Lower lobe of right lung (tissue), 2 donors: ENCODE results near the gene SMIM7. TPM values are rescaled to one million over a fixed set of nuclear protein-coding genes. Genes with fewer than 3 reads are reported as not detected.

Experiments used
- ATAC-seq, 2 donors: fragments of 200-7000 bp; cut with Tn5 transposase; one replicate each; pipeline ENCODE4 v1.9.1; 2020 to 2022; ENCODE audit warnings: mild to moderate bottlenecking in 2 of 2, moderate library complexity in 2 of 2
- DNase-seq: peaks from one replicate; pipeline ENCODE4 v3.0.0-alpha.2; 2020
- H3K27ac ChIP-seq: fragments of 200-600 bp; one replicate; pipeline ENCODE4 v1.8.0; 2022
- H3K27me3 ChIP-seq: fragments of 200-600 bp; one replicate; pipeline ENCODE4 v1.8.0; 2022; ENCODE audit warnings: low read depth
- H3K36me3 ChIP-seq: fragments of 200-600 bp; one replicate; pipeline ENCODE4 v1.8.0; 2022; ENCODE audit warnings: mild to moderate bottlenecking
- H3K4me1 ChIP-seq: fragments of 200-600 bp; one replicate; pipeline ENCODE4 v1.8.0; 2022
- H3K4me3 ChIP-seq: fragments of 200-600 bp; one replicate; pipeline ENCODE4 v1.8.0; 2022; ENCODE audit warnings: mild to moderate bottlenecking
- H3K9me3 ChIP-seq: fragments of 200-600 bp; one replicate; pipeline ENCODE4 v1.8.0; 2022
- intact Hi-C: fragments of 100-400 bp; cut with DNase I; formaldehyde crosslinking; loops from one replicate; pipeline ENCODE4 v1.11.0; 2022
- total RNA-seq: library from RNA; stranded (reverse); fragmentation: NEBNext Ultra II Directional; extraction: Animal tissue kit (Norgen Biotek cat#: 25700); gene quantifications from one replicate; pipeline ENCODE4 v1.2.1, GENCODE V29; 2021
- TF ChIP-seq, protein P1 (sequence below): fragments of 200-600 bp; IDR thresholded peaks from one replicate; pipeline ENCODE4 v1.8.0; 2022; ENCODE audit warnings: antibody characterized with exemption, mild to moderate bottlenecking
- donor health status: DM: no; HTN: yes; CAD: no; lungs with severe emphysema.

Gene SMIM7
- total RNA-seq, 1 donor from 2014 or later: 70.5 TPM

DNA sequence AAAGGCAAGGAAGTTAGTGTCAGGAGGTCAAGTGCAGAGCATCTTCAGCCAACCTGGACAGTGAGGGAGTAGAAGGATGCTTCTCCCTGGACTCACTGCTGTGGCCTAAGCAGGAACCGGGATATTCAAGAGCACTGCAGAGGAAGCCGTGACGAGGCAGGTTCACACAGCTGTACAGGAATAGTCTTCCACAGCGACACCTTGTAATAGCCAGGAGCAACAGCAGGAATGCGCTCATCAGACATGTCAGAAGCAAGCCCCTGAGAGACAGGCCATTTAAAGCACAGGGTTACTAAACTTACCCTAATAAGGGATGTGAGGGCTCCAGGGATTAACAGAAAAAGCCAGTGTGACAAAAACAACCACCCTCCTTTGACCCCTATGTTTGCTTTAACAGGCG, 28.5 kb downstream of the SMIM7 start:
- intact Hi-C loops: no loop called here
- Histone ChIP-seq H3K36me3 (peaks cover 52% of the 10 kb centered on the region), H3K4me1 (peaks cover 21% of the 10 kb centered on the region), H3K9me3 (no peaks in the 10 kb centered on the region), H3K4me3 (no peak overlapping the region), H3K27me3 (no peaks in the 10 kb centered on the region), H3K27ac (no peak overlapping the region)
- TF ChIP-seq, protein P1, sequence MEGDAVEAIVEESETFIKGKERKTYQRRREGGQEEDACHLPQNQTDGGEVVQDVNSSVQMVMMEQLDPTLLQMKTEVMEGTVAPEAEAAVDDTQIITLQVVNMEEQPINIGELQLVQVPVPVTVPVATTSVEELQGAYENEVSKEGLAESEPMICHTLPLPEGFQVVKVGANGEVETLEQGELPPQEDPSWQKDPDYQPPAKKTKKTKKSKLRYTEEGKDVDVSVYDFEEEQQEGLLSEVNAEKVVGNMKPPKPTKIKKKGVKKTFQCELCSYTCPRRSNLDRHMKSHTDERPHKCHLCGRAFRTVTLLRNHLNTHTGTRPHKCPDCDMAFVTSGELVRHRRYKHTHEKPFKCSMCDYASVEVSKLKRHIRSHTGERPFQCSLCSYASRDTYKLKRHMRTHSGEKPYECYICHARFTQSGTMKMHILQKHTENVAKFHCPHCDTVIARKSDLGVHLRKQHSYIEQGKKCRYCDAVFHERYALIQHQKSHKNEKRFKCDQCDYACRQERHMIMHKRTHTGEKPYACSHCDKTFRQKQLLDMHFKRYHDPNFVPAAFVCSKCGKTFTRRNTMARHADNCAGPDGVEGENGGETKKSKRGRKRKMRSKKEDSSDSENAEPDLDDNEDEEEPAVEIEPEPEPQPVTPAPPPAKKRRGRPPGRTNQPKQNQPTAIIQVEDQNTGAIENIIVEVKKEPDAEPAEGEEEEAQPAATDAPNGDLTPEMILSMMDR: no peak
- ATAC-seq (no peak), DNase-seq (no peak)

DNA sequence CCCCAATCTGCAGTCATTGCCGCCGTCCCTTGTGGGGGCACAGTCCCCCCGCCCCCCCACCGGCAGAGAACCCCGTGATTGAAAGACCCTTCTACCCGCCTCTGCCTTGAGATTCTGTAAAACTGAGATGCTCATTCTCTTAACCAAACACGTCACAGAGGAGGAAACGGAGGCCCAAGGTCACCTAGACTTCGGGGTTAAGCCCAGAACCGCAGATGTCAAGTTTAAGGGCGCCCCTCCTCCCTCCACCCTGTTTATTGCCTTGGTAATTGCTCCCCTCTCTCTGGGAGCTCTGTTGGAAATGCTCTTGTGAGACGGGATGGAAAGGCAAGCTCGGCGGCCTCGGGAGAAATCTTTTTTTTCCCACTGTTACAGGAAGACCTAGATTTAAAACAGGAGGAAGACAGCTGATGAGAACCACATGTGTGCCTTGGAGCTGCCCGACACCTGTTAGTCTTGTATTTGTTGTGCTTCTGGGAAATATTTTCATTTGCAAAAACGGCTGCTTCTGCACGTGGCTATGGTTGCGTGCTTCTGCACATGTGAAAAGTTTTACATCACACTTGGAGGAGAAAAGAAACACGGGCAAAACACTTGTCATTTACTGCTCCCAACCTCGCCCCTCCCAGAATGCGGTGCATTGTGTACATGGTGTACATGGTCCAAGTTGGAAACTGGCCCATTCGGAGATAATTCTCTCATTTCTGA, 30.8 kb downstream of the SMIM7 start:
- Histone ChIP-seq H3K4me1 (peaks cover 42% of the 10 kb centered on the region), H3K9me3 (no peaks in the 10 kb centered on the region), H3K27ac (peak overlapping the region; percentile 95), H3K4me3 (peak overlapping the region; percentile 95), H3K36me3 (peaks cover 36% of the 10 kb centered on the region), H3K27me3 (no peaks in the 10 kb centered on the region)
- ATAC-seq: no peak
- intact Hi-C loops: no loop called here
- DNase-seq: no peak
- TF ChIP-seq, protein P1: no peak

DNA sequence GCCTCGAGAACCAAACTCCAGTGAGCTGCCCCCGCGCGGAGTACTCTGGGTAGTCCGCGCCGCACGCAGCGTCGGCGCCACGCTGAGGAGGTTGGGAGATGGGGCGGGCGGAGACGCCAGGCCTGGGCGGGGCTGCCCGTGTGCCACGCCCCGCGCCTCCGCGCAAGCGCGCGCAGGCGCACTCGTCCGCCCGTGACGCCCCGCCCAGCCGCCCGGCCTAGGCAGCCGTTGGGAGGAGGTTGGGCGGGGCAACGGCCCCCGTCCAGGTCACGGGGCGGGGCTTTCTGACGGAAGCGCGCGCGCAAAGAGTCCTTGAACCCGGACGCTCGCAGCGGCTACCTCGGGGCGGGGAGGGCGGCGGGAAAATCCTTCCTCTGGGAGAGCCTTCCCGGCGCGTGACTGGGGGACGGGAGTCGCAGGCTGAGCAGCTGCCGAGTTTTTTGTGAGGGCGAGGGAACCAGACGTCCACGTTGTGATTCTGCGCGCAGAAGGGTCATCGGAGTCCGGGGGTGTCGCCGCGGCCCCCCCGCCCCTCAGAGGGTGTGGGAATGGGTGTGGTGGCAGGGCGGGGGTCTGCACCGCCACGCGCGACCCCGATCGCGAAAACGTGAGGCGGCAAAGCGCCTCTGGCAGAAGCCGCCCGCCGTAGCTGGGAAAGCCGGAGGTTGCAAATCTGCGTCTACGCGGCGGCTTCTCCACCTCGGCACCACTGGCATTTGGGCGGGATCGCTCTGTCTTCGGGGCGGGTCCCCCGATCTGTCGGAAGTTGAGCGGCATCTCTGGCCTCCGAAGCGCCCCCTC, 31.6 kb downstream of the SMIM7 start, which contains the start of gene MED26:
Gene MED26 (minus strand): TSS at position 22 of the 801 bp plus-strand sequence. CDS start 261 bp downstream, outside the sequence.
- TF ChIP-seq, protein P1: peak; percentile 16
- Histone ChIP-seq H3K4me3 (peak within 1 kb of the TSS; percentile 95), H3K9me3 (no peaks in the 10 kb centered on the region), H3K27ac (peak within 1 kb of the TSS; percentile 95), H3K27me3 (no peaks in the 10 kb centered on the region), H3K4me1 (peaks cover 50% of the 10 kb centered on the region), H3K36me3 (peaks cover 36% of the 10 kb centered on the region)
- DNase-seq (peak; percentile 96), ATAC-seq (peak; percentile 94 to 96)
- intact Hi-C loops: no loop called here

DNA sequence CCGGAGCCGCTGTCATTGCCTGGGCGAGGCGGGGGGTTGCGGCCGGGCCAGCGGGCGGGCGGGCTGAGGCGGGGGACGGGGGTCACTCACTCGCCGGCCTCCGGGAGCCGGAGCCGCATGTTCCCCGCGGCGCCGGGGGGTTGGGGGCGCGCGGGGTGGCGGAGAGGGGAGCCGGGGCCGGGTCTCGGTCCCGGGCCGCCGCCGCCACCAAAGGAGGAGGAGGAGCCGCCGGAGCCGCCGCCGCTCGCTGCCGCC, 32.1 kb downstream of the SMIM7 start:
- H3K4me1 ChIP-seq: peaks cover 55% of the 10 kb centered on the region
- H3K27me3 ChIP-seq: no peaks in the 10 kb centered on the region
- no peaks in the 10 kb centered on the region for H3K9me3 ChIP-seq
- intact Hi-C loops: no loop called here
- TF ChIP-seq, protein P1: no peak
- H3K4me3 ChIP-seq: peak overlapping the region; percentile 95
- H3K36me3 ChIP-seq: peaks cover 34% of the 10 kb centered on the region
- peak overlapping the region; percentile 88 for H3K27ac ChIP-seq
- DNase-seq (no peak), ATAC-seq (no peak)

GRCh38 chr19:16627193-16627927, 32.6 kb downstream of the SMIM7 start:
- TF ChIP-seq, protein P1: no peak
- peaks cover 33% of the 10 kb centered on the region for H3K36me3 ChIP-seq
- H3K27ac ChIP-seq: peak overlapping the region; percentile 88
- H3K27me3 ChIP-seq: no peaks in the 10 kb centered on the region
- H3K9me3 ChIP-seq: no peaks in the 10 kb centered on the region
- peak overlapping the region; percentile 95 for H3K4me3 ChIP-seq
- DNase-seq (peak; percentile 62), ATAC-seq (no peak)
- H3K4me1 ChIP-seq: peaks cover 60% of the 10 kb centered on the region
- intact Hi-C loops: no loop called here
